Stimulated activated CD8-positive, alpha-beta memory T cell treated with anti-CD3 and anti-CD28 coated beads, Interleukin-2, amount 100 ng/mL, for 1 hour (primary cell): ENCODE data around the gene NTN1.

Experiments used
- DNase-seq, 2 donors: peaks; one replicate each; pipeline ENCODE4 v3.0.0-alpha.2; 2020; ENCODE audit warnings: low read depth in 2 of 2

The NTN1 gene

GRCh38 chr17:9037736-9038135 lies 16.4 kb downstream of the NTN1 start:
- no peak for DNase-seq

- DNase-seq: no peak
Observed at GRCh38 chr17:9038380-9038779, 17.1 kb downstream of the NTN1 start.

- DNase-seq: no peak
Observed at GRCh38 chr17:9044772-9045463, 23.6 kb downstream of the NTN1 start.

GRCh38 chr17:9050801-9051401 lies 29.6 kb downstream of the NTN1 start:
- no peak for DNase-seq

- DNase-seq: no peak
Observed at GRCh38 chr17:9051561-9051960, 30.3 kb downstream of the NTN1 start.

- no peak for DNase-seq
Observed at GRCh38 chr17:9052921-9053320, 31.6 kb downstream of the NTN1 start.

GRCh38 chr17:9053406-9053805 lies 32.1 kb downstream of the NTN1 start:
- no peak for DNase-seq

- DNase-seq: no peak
Observed at GRCh38 chr17:9054126-9054975, 33.0 kb downstream of the NTN1 start.

- no peak for DNase-seq
Observed at GRCh38 chr17:9055281-9055680, 34.0 kb downstream of the NTN1 start.

GRCh38 chr17:9056566-9056965 lies 35.3 kb downstream of the NTN1 start:
- DNase-seq: no peak

GRCh38 chr17:9057310-9057709 lies 36.0 kb downstream of the NTN1 start:
- DNase-seq: no peak

GRCh38 chr17:9062399-9062902 lies 41.1 kb downstream of the NTN1 start:
- no peak for DNase-seq

- DNase-seq: no peak
Observed at GRCh38 chr17:9064311-9064834, 43.1 kb downstream of the NTN1 start.

- no peak for DNase-seq
Observed at GRCh38 chr17:9071016-9071415, 49.7 kb downstream of the NTN1 start.

GRCh38 chr17:9071811-9072498 lies 50.6 kb downstream of the NTN1 start:
- DNase-seq: no peak

- DNase-seq: no peak
Observed at GRCh38 chr17:9072696-9073339, 51.5 kb downstream of the NTN1 start.

- DNase-seq: no peak
Observed at GRCh38 chr17:9074131-9074530, 52.8 kb downstream of the NTN1 start.

GRCh38 chr17:9079461-9080103 lies 58.3 kb downstream of the NTN1 start:
- no peak for DNase-seq

GRCh38 chr17:9080296-9080914 lies 59.1 kb downstream of the NTN1 start:
- DNase-seq: no peak

- DNase-seq: no peak
Observed at GRCh38 chr17:9080983-9081382, 59.7 kb downstream of the NTN1 start.
